ENCODE results near the gene ACOX3. TPM values are rescaled to one million over a fixed set of nuclear protein-coding genes. Genes with fewer than 3 reads are reported as not detected.
"Not testable (repeated sequence)": the region's sequence is repeated elsewhere in the genome, so short reads cannot be mapped to it uniquely, and the experiment has no call there.

The ACOX3 gene
- total and polyA plus RNA-seq, 9 donors: 10.1 to 32.4 (median 21.3) TPM

DNA sequence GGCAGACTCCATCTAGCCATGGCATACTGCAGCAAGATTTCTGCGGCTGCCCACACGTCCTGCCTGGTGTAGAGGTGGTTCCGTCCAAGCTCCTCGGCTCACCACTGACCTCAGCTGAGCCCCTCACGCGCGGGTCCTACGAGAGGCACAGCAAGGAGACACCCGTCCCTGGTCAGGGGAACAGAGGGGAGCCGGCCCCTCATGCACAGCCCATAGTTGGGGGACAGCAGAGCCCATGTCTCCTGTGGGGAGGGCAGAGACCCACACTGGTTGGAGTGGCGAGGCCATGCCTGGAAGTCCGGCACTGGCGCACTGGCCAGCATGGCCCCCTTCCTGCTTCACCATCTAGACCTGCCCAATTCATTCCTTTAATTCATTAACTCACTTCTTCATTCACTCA, 90.2 kb downstream of the ACOX3 start:
- DNase-seq: peak in 1 of 5 donors; percentile 41
- Histone ChIP-seq H3K9me3 (no peaks in the 10 kb centered on the region), H3K4me3 (no peak overlapping the region), H3K27me3 (no peaks in the 10 kb centered on the region), H3K4me1 (ENCODE audit: insufficient read depth) (peaks cover 36% of the 10 kb centered on the region), H3K27ac (peak overlapping the region in 1 of 2 donors; percentile 79), H3K36me3 (no peaks in the 10 kb centered on the region)
- TF ChIP-seq POLR2A (IDR thresholded peaks at IDR 0.05) (no peak), EP300 (IDR thresholded peaks at IDR 0.05) (no peak)
- TF ChIP-seq, protein P1, sequence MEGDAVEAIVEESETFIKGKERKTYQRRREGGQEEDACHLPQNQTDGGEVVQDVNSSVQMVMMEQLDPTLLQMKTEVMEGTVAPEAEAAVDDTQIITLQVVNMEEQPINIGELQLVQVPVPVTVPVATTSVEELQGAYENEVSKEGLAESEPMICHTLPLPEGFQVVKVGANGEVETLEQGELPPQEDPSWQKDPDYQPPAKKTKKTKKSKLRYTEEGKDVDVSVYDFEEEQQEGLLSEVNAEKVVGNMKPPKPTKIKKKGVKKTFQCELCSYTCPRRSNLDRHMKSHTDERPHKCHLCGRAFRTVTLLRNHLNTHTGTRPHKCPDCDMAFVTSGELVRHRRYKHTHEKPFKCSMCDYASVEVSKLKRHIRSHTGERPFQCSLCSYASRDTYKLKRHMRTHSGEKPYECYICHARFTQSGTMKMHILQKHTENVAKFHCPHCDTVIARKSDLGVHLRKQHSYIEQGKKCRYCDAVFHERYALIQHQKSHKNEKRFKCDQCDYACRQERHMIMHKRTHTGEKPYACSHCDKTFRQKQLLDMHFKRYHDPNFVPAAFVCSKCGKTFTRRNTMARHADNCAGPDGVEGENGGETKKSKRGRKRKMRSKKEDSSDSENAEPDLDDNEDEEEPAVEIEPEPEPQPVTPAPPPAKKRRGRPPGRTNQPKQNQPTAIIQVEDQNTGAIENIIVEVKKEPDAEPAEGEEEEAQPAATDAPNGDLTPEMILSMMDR (IDR thresholded peaks at IDR 0.05): no peak
- intact Hi-C loops (cut with DNase I): loop anchor here in 1 of 4 donors (10.0 kb wide), 1 partner anchor 46 kb away; no protein-coding TSS in a partner anchor
- 91 to 94% (median 92%) methylated on average over 13 of the region's 13 CpGs for WGBS, 3 donors

DNA sequence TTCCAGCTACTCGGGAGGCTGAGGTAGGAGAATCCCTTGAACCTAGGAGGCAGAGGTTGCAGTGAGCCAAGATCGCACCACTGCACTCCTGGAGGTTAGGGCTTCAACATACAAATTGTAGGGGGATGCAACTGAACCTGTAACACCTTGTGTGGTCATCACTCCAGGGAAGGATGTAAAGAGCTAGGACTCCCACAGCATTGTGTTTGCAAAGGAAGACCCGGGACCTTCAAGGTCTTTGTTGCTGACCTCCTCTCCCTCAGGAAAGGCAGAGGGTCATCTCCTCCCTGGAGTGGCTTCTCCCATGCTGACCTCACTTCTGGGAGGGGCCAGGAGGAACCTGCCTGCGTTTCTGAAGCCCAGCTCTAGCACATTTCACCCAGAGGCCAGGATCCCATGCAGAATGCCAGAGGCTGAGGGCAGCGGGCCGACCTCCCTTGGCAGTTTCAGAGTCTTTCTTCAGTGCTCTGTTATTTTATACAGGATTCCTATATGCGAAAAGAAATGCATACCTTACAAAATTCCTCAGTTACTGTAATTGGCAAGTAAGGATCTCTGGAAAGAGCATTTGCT, 90.8 kb downstream of the ACOX3 start:
- Histone ChIP-seq H3K36me3 (no peaks in the 10 kb centered on the region), H3K4me3 (no peak overlapping the region), H3K27me3 (no peaks in the 10 kb centered on the region), H3K27ac (peak overlapping the region in 1 of 2 donors; percentile 79), H3K4me1 (ENCODE audit: insufficient read depth) (peaks cover 35% of the 10 kb centered on the region), H3K9me3 (no peaks in the 10 kb centered on the region)
- peak in 1 of 5 donors; percentile 45 for DNase-seq
- intact Hi-C loops (cut with DNase I): loop anchor here in 2 of 4 donors (10.0 kb wide), 2 partner anchors 45 to 75 kb away; no protein-coding TSS in a partner anchor
- WGBS, 3 donors: 58 to 66% (median 62%) methylated on average over 7 of the region's 7 CpGs
- TF ChIP-seq POLR2A (IDR thresholded peaks at IDR 0.05): no peak
- no peak for TF ChIP-seq EP300 (IDR thresholded peaks at IDR 0.05)
- TF ChIP-seq, protein P1 (IDR thresholded peaks at IDR 0.05): no peak

DNA sequence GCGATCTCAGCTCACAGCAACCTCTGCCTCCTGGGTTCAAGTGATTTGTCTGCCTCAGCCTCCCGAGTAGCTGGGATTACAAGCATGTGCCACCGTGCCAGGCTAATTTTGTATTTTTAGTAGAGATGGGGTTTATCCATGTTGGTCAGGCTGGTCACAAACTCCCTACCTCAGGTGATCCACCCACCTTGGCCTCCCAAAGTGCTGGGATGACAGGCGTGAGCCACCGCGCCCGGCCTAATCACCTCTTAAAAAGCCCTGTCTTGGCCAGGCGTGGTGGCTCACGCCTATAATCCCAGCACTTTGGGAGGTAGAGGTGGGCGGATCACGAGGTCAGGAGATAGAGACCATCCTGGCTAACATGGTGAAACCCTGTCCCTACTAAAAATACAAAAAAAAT, 91.3 kb downstream of the ACOX3 start:
- not testable (repeated sequence) for DNase-seq, H3K36me3 ChIP-seq, H3K4me3 ChIP-seq, H3K27me3 ChIP-seq, H3K27ac ChIP-seq, H3K9me3 ChIP-seq
- intact Hi-C loops (cut with DNase I): loop anchor here in 1 of 4 donors (10.0 kb wide), 1 partner anchor 74 kb away; no protein-coding TSS in a partner anchor
- WGBS, 3 donors: 93 to 95% (median 95%) methylated on average over 11 of the region's 11 CpGs
- peaks cover 35% of the 10 kb centered on the region for H3K4me1 ChIP-seq (ENCODE audit: insufficient read depth)

DNA sequence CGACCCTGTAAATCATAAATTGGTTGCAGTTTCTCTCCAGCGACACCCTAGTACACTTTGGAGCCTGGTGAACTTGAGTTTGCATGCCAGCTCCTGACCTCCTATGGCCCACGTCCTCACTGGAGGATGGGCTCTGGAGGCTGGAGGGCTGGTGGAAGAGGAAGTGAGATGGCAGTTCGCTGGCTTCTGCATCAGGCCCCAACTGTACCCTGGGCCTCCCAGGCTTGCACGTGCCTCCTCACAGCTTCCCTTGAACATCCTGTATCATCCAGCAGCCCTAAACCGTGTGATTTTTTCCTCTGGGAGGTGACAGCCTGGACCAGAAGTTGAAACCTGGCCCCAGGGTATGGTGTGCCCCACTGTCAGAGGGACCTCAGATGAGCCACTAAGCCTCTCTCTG, 92.5 kb downstream of the ACOX3 start:
- no peak overlapping the region for H3K27ac ChIP-seq
- peaks cover 33% of the 10 kb centered on the region for H3K4me1 ChIP-seq (ENCODE audit: insufficient read depth)
- 73 to 89% (median 80%) methylated on average over 6 of the region's 6 CpGs for WGBS, 3 donors
- no peaks in the 10 kb centered on the region for H3K27me3 ChIP-seq
- H3K9me3 ChIP-seq: no peaks in the 10 kb centered on the region
- no peak overlapping the region for H3K4me3 ChIP-seq
- peak in 1 of 5 donors; percentile 31 for DNase-seq
- intact Hi-C loops (cut with DNase I): loop anchor here in 1 of 4 donors (10.0 kb wide), 1 partner anchor 73 kb away; no protein-coding TSS in a partner anchor
- no peaks in the 10 kb centered on the region for H3K36me3 ChIP-seq
- no peak for TF ChIP-seq EP300 (IDR thresholded peaks at IDR 0.05)

DNA sequence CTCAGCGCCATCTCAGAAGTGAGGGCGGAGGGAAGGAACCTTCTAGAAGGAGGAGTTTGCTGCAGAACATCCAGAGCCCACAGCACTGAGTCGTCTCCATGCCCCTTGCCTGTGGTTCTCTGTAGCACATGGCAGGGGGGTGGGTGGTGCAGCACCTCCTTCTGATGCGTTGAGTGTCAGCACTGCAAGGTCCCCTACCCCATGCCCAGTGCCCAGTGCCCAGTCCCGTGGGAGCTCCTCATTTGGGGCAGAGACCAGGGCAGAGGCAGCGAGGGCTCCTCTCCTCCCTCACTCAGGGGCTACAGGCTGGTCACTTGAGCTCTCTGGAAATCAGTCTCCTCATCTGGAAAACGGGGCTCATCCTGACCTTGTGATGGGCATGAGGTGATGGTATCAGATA, 92.9 kb downstream of the ACOX3 start:
- TF ChIP-seq, protein P1 (IDR thresholded peaks at IDR 0.05): no peak
- no peak for TF ChIP-seq POLR2A (IDR thresholded peaks at IDR 0.05)
- TF ChIP-seq EP300 (IDR thresholded peaks at IDR 0.05): no peak
- peak in 1 of 5 donors; percentile 33 for DNase-seq
- Histone ChIP-seq H3K4me1 (ENCODE audit: insufficient read depth) (peaks cover 33% of the 10 kb centered on the region), H3K27ac (peak overlapping the region in 1 of 2 donors; percentile 65), H3K9me3 (no peaks in the 10 kb centered on the region), H3K36me3 (no peaks in the 10 kb centered on the region), H3K4me3 (no peak overlapping the region), H3K27me3 (no peaks in the 10 kb centered on the region)
- intact Hi-C loops (cut with DNase I): loop anchor here in 1 of 4 donors (10.0 kb wide), 1 partner anchor 73 kb away; no protein-coding TSS in a partner anchor
- 77 to 90% (median 83%) methylated on average over 4 to 7 of the region's 7 CpGs for WGBS, 3 donors
